GM19035 (cell line): ENCODE data around the gene ZBTB4.
"Not testable (repeated sequence)": the region's sequence is repeated elsewhere in the genome, so short reads cannot be mapped to it uniquely, and the experiment has no call there.

ENCODE experiments used
- ATAC-seq: cut with Tn5 transposase; IDR thresholded peaks from one replicate; pipeline ENCODE4 v1.9.1; 2021; ENCODE audit not compliant: unreplicated experiment

ZBTB4 gene

DNA sequence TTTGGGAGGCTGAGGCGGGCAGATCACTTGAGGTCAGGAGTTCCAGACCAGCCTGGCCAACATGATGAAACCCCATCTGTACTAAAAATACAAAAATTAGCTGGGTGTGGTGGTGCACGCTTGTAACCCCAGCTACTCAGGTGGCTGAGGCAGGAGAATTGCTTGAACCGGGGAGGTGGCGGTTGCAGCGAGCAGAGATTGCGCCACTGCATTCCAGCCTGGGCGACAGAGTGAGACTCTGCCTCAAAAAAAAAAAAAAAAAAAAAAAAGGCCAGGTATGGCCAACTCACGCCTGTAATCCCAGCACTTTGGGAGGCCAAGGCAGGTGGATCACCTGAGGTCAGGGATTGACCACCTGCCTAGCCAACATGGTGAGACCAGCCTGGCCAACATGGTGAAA is 4.7 kb downstream of the ZBTB4 start:
- not testable (repeated sequence) for ATAC-seq

DNA sequence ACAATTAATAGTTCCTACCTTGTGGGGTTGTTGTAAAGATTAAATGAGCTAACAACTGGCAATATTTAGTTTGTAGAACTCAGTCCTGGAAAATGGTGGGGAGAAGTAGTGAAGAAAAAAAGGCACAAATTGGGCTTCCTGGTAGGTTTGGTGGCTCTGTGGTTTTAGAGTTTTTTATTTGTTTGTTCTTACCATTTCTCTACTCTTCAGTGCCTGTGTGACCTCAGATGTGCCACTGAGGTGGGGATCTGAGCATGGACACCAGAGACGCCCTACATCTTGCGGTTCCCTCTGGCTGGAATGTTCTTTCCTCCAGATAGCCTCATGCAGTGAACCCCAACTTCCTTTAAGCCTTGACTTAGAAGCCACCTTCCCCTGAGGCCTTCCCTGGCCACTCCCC is 7.7 kb downstream of the ZBTB4 start:
- no peak for ATAC-seq

DNA sequence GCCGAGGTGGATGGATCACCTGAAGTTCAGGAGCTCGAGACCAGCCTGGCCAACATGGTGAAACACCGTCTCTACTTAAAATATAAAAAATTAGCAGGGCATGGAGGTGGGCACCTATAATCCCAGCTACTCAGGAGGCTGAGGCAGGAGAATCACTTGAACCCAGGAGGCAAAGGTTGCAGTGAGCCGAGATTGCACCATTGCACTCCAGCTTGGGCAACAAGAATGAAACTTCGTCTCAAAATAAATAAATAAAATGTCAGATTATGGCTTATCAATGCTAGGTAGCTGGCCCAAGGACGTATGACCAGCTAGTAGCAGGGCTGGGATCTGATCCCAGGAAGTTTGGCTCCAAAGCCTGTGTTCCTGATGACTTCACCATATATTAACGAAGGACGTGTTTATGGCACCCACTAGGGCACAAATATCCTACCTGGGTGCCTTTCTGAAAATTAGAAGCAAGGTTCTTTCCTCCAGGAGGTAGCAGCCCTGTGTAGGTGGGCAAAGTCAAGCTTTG is 8.9 kb downstream of the ZBTB4 start:
- not testable (repeated sequence) for ATAC-seq

DNA sequence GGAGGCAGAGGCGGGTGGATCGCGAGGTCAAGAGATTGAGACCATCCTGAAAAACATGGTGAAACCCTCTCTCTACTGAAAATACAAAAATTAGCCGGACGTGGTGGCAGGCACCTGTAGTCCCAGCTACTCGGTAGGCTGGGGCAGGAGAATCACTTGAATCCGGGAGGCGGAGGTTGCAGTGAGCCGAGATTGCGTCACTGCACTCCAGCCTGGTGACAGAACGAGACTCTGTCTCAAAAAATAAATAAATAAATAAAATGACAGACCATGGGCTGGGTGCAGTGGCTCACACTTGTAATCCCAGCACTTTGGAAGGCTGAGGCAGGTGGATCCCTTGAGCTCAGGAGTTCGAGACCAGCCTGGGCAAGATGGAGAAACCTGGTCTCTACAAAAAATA is 9.6 kb downstream of the ZBTB4 start:
- ATAC-seq, result not testable (repeated sequence)

DNA sequence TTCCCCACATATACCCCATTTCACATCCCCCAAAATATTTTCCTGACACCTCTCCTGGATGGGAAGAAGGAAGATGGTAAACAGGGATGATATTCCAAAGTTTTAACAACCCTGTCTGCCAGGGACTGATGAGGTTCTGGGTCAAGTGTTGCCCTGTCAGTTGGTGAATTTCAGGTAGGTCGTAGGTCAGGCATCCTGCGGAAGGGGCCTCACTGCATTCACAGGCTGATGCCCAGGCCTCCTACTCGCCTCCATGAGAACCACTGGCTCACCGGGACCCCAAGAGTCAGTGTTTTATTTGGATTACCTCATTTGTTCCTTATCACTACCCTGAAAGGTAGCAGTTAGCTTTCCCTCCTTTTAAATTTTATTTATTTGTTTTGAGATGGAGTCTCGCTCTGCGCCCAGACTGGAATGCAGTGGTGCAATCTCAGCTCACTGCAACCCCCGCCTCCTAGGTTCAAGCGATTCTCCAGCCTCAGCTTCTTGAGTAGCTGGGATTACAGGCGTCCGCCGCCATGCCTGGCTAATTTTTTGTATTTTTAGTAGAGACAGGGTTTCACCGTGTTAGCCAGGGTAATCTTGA is 10.5 kb downstream of the ZBTB4 start:
- no peak for ATAC-seq

DNA sequence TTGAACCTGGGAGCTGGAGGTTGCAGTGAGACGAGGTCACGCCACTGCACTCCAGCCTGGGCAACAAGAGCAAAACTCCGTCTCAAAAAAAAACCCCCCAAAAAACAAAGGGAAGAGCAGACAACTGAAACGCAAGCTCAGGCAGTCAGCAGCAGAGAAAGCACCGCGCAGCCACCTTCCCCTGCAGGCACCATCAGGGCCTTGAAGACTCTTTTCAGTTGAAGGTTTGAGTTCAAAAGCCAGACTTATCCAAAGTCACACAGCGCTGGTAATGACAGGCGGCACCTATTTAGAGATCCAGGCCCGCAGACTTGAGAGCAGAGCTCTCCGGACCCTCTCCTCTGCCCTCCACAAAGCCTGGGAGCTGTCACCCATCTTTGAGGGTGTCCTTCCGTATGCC is 11.1 kb downstream of the ZBTB4 start:
- ATAC-seq, result no peak

DNA sequence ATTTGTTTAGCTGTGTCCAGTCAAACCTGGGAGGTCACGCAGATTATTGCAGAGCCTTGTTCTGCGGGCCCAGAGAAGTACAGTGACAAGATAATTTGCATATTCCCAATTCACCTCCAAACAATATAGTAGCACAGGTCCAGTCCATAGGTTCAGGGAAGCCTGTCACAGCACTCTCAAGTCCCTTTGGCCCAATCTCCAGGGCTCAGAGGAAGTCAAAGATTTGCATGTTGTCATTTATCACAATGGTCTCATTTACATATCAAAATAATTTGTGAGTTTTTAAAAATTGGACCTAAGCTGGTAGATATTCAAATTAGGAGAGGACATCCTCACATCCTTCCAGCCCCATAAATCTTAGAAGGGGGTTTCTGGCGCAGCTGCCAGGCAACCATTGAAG is 11.9 kb downstream of the ZBTB4 start:
- no peak for ATAC-seq

DNA sequence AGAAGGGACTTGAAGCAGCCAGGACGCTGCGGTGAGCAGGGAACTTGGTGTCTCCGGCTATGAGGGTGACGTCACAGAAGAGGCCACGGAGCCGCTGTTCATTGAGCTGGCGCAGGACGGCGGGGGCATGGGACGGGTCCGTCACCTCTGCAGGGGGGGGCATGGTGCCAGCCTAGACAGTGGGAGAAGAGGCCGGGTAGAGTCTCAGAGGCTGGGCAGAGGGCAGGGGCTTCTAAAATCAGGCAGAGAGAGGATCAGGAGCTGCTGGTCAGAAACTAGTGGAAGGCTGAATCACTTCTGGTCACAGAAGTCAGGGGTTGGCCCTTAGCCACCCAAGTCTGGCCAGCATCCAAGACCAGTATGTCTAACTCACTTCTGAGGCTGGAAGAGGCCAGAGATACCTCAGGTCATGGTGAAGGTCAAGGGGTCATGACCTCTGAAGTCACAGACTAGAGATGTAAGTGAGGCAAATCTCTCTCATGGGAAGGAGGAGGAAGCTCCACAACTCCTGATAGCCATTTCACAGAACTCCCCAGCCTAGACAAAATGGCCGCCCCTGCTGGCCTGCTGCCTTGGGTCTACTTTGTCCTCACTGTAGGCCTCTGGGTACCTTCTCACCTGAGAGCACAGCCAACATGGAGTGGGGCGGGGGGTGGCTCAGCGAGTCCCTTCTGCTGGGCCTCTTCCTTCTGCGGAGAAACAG is 12.6 kb downstream of the ZBTB4 start:
- no peak for ATAC-seq

DNA sequence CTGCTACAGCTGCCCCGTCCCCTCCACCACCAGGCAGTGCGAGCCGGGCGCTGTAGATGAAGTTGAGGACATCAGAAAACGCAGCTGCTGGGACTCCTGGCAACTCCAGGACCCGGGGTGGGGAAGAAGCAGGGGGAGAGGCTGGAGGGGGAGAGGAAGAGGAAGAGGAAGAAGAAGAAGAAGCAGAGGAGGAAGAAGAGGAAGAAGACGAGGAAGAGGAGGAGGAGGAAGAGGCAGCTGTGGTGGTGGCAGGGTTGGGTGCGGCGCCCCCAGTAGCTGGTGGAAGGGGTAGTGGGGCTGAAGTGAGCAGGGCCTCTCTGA is 13.2 kb downstream of the ZBTB4 start:
- no peak for ATAC-seq

DNA sequence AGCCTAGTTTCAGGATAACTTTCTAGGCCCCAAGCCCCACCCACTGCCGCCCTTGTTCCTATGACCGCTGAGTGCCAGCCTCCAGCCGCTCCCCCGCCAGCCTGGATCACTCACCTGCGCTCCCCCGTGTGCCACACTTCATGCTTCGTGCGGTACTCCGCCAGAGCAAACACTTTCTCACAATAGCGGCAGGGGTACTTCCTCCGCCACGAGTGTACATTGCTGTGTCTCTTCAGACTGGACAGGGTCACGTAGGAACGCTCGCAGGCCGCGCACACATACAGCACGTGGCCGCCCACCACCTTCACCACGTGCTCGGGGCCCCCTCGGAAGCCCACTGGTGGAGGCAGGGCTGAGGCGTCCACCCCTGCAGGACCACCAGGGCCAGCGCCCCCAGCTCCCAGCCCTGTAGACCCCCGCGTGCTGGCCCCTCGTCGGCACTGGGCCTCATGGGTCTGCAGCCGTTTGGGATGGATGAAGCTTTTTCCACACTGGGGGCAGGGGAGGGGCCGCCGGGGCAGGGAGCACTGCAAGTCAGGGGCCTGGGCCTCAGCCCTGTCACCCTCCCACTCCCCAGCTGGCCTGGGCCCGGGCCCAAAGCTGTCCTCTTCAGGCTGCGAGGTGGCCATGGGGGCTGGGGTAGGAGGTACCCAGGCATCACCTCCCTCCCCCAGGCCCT is 13.7 kb downstream of the ZBTB4 start:
- ATAC-seq, result no peak

DNA sequence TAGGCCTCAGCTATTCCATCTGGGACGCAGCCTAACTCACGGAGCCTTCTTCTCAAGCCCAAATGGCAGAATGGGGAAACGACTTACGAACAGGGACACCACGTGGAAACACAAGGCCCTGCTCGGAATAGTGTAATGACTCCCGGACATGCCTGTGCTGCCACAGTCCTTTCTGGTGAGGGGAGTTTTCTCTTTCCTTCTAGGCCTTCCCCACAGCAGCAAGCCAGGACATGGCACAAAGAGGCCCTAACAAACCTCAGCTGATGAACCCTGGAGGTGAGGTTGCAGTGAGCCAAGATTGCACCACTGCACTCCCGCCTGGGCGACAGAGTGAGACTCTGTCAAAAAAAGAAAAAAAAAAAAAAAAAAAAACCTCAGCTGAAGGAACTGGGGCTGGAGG is 15.3 kb downstream of the ZBTB4 start:
- no peak for ATAC-seq

DNA sequence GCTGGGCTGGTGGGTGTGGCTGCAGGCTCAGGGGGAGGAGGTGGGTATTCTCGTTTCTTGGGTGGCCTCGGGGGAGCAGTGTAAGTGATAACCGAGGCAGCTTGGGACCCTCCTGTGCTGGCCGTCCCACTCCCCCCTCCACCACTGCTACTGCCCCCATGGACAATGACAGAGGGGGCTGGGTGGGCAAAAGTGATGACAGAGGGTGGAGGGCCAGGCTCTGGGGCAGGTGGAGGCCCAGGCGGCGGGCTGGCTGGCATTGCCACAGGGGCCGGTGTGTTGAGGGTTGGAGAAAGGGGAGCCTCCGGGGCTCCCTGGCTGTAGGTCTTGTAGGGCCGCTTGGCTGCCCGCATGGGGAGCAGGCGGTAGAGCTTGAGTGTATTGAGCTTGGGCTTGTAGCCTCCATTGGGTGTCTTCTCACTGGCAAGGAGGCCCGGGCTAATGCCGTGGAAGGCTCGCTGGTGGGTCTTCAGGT is 16.0 kb downstream of the ZBTB4 start:
- ATAC-seq, result no peak

DNA sequence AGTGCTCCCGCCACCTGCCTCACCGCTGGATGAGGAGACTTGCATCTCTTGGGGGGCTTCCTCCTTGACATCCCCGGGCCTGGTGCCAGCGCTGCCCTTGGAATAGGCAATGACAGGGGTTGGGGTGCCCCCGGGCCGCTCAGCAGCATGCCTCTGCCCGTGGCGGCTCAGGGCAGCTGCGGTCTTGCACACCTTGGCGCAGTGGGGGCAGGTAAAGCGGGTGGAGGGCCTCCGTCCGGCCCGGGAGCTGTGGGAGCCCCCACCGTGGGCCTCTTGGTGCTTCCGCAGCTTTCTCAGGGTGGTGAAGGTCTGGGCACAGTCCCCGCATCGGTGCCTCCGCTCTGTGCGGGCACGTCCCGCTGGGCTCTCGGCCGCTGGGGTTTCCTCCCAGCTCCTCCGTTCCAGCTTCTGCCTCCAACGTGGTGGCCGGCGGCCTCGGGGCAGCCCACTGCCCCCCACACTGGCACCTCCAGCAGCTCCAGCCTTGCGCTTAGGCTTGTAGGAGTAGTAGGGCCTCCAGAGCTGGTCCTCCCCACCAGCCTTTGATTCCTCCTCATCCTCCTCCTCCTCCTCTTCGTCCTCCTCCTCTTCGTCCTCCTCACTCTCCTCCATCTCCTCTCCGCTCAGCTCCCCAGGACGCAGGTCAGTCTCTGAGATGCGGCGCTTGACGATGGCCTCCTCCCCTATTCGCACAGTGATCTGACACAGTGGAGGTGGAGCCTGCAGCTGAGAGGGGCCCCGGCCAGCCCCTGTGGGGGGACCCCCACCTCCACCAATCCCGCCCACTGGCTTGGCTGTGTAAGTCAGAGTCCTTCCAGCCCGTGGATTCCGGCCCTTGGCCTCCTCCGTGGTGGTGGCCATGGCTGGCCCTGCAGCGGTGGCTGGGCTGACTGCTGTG is 16.7 kb downstream of the ZBTB4 start:
- ATAC-seq, result no peak

DNA sequence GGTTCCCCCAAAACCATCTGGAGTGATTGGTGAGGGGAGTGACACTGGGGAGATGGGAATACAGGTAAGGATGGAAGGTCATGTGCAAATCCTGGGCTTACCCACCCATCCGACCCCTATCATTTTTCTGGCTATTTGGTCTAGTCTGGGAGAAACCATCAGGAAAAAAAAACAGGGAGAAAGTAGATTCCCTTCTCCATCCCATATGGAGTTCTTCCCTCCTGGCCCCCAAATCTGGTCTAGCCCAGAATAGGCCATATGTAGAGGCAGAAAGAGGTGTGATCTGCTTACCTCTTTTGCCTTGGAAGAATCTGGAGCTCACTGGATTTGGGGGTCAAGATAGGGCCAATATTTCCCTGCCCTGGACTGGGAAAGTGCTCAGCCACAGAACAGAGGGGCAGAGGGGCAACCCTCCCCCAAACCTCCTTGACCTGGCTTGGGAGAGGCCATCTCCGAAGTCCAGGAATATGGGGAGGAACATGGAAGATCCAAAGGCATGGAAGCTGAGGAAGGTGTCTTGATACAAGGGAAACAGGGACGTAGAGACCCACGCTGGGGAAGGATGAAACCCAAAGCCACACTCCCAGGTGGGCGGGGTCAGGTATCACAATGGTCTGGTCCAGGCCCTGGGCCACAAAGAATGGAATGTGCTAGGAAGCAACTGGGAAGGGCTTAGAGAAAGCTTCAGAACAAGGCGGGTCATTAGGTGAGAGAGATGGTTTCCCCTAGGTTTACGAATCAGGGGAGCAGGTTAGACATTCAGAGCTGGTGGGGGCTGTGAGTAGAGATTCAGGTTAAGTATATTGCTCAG is 18.4 kb downstream of the ZBTB4 start:
- no peak for ATAC-seq

DNA sequence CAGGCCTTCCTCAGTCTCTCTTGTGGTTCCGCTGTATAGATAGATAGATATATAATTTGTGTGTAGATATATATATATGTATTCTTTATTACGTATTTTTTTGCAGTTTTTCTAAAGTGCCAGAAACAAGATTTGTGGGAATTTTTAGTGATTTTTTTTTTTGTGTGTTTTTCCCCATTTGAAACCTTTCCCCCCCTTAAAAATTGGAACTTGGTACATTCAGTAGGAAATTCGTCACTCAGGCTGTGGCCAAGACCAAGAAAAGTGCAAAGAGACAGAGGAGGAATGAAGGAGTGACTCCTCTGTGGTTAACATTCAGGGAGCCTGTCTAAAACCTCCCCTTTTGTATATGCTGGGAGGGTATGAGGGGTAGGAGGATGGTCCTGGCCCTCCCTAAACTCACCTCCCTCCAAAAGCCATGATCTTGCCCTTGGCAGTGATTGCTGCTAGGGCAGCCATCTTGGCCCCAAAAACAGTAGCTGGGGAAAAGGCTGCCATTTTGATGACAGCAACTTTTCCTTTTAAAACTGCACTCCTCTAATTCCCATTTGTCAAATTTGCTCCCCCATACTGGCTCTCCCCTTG is 19.4 kb downstream of the ZBTB4 start:
- no peak for ATAC-seq

DNA sequence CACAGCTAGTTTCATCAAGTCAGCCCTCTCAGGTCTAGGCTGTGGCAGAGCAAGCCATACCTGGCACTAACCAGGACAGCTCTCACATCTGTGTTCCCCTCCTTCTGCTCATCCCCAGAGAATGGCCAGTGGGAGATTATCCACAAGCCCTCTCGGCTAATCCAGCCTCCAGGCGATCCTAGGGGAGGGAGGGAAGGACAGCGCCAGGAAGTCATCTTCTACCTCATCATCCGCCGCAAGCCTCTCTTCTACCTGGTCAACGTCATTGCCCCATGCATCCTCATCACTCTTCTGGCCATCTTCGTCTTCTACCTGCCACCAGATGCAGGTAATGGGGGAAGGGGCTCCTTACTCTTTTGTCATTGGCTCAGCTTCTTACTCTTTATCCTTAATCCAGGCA is 31.0 kb downstream of the ZBTB4 start:
- no peak for ATAC-seq

DNA sequence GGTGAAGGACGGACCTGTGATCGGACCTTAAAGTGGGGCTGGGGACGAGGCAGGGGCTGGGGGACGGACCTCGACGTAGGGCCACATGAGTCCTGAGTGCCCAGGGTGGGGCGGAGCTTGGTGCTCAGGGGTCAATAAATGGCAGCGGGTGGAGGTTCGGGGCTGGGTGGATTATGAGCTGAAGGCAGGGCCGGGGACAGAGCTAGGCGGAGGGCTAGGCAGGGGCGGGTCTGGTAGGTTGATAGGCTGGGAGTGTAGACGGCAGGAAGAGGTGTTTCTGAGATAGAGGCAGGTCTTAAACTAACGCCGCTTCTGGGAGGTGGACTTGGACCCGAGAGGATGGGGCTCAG is 33.8 kb downstream of the ZBTB4 start:
- no peak for ATAC-seq

DNA sequence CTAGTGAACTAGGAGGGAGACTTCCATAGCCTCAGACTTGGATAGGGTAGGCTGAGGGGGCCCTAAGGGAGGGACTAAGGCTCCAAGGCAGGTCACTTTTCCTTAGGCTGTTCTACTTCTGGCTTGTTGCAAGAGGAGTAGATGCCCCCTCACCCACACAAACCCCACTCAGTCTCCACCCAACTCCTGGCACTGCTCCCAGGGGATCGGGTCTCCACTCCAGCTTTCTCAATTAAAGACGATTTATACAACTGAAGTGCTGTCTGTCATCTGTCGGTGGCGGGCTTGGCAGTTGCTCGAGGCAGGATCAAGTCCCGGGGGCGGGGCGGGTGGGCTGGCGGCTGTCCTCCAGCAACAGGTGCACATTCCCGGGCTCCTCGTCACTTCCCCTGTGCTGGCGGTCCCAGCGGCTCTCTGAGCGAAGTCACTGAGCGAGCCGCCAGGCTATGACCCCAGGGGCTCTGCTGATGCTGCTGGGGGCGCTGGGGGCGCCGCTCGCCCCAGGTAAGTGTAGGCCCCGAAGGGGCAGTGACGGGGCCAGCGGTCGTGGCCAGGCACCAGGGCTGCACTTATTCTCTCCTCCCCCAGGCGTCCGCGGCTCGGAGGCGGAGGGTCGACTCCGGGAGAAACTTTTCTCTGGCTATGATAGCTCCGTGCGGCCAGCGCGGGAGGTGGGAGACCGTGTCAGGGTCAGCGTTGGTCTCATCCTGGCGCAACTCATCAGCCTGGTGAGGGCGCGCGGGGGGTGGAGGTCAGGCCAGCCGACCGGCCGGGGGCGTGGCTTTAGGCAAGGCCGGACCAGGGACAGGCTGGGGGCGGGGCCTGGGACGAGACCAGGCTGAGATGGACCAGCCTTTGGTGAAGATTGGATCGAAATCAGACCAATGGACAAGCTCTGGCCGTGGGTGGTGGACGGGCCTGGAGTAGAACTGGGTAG is 34.5 kb downstream of the ZBTB4 start, which contains the start of gene CHRNB1:
CHRNB1 (plus strand) TSS at position 380 of the 937 bp plus-strand sequence; CDS start at position 447, 67 bp downstream.
- ATAC-seq, result peak; percentile 65
